HL-60 (cell line): ENCODE results near the gene FHIT.

ENCODE experiments used
- POLR2AphosphoS5 ChIP-seq: IDR thresholded peaks from 2 replicates; pipeline ENCODE4 v1.6.1; 2012; ENCODE audit warnings: low read depth
- REST ChIP-seq: IDR thresholded peaks from 2 replicates; pipeline ENCODE4 v1.6.1; 2012; ENCODE audit warnings: low read depth; ENCODE audit not compliant: insufficient replicate concordance
- TF ChIP-seq, protein P1 (sequence below): IDR thresholded peaks from one replicate; pipeline ENCODE4 v1.5.1; 2011; ENCODE audit warnings: low read length, control low read depth, inconsistent platforms; ENCODE audit not compliant: insufficient read depth

DNA sequence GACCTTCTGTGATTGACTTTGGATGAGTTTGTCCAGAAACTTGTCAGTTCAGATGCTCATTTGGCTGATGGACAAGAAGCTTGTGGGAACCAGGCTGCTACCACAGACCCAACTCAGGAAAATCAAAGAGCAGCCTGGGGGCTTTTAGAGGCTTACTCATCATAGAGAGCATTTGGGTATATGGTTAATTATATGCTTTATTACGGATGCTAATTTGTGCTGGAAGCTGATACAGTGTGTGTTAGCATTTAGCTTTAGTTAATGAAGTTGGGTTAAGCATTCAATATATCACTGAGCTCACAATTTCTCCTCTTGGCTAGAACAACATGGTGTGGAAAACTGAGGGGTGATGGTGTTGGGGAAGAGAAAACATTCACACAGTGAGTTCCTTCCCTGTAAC, 1537.2 kb downstream of the FHIT start:
- TF ChIP-seq, protein P1, sequence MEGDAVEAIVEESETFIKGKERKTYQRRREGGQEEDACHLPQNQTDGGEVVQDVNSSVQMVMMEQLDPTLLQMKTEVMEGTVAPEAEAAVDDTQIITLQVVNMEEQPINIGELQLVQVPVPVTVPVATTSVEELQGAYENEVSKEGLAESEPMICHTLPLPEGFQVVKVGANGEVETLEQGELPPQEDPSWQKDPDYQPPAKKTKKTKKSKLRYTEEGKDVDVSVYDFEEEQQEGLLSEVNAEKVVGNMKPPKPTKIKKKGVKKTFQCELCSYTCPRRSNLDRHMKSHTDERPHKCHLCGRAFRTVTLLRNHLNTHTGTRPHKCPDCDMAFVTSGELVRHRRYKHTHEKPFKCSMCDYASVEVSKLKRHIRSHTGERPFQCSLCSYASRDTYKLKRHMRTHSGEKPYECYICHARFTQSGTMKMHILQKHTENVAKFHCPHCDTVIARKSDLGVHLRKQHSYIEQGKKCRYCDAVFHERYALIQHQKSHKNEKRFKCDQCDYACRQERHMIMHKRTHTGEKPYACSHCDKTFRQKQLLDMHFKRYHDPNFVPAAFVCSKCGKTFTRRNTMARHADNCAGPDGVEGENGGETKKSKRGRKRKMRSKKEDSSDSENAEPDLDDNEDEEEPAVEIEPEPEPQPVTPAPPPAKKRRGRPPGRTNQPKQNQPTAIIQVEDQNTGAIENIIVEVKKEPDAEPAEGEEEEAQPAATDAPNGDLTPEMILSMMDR: no peak
- TF ChIP-seq REST (no peak), POLR2AphosphoS5 (no peak)
